AG08395 (cell line): ENCODE results near the gene IDUA.
A peak's percentile ranks its signal among the peaks of the same experiment; 100 is the strongest.
"Not testable (repeated sequence)": the region's sequence is repeated elsewhere in the genome, so short reads cannot be mapped to it uniquely, and the experiment has no call there.

Experiments used
- DNase-seq: peaks from one replicate; pipeline ENCODE4 v3.0.0; 2012; ENCODE audit warnings: mixed read lengths, low spot score

IDUA gene

DNA sequence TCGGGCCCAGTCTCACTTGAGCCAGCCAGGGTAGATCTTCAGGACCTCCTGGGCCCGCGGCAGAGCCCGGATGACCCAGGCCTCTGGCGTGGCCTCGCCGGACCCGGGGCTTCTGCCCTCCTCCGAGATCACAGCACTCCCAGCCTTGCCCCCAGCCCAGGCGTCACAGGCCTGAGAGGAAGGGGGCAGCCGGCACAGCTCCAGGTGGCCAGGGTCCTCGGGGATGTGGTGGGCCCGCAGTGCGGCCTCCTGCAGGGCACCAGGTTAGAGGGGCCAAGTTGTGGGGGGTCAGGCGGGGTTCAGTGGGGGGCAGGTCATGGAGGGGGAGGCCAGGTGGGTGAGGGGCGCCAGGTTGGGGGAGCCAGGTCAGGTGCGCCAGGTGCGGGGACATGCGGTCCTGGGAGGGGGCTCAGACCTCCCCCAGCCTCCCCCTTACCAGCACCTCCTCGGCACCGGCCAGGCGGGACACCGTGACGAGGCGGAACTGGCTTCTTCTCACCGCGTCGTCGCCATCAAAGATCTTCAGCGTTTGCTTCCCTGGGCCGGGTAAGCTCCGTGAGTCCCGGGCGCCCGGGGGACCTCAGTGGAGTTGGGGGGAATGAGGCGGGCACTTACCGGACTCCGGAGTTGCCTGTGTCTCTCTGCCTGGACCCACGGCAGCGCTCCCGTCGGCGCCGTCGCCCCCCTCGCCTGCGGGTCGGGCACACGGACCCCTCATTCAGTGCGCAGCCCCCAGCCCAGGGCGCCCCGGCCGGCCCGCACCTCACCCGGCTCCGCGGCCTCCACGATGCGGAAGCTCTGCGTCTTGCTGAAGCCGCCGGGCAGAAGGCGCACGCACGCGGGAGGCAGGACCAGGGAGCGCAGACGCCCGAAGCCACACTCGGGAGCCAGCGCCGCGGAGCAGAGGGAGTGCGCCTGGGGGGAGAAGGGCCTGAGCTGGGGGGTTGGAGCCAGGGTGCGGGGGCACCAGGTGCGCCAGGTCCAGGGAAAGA lies 19.4 kb upstream of the IDUA start:
- DNase-seq, result no peak

DNA sequence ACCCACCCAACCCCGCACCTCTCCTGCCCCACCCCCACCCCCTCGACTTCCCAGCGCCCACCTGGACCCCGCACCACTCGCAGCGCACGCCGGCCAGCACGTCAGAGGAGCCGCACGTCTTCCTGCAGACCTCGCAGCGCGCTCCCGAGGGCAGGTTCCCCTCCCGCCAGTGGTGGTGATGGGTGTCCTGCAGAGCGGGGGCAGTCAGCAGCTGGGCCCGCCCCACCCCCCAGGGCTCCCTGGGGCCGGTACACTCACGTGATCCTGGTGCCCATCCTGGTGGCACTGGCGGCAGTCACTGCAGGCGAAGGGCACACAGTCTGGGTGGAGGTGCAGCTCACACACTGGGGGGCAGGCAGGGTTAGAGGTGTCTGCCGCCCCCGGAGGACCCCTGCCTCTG lies 18.6 kb upstream of the IDUA start:
- DNase-seq, result no peak

GRCh38 chr4:968621-969394 lies 18.0 kb upstream of the IDUA start:
- no peak for DNase-seq

GRCh38 chr4:970046-970745 lies 16.6 kb upstream of the IDUA start:
- no peak for DNase-seq

- DNase-seq, result no peak
These were observed 15.9 kb upstream of the IDUA start for GRCh38 chr4:970854-971520.

DNA sequence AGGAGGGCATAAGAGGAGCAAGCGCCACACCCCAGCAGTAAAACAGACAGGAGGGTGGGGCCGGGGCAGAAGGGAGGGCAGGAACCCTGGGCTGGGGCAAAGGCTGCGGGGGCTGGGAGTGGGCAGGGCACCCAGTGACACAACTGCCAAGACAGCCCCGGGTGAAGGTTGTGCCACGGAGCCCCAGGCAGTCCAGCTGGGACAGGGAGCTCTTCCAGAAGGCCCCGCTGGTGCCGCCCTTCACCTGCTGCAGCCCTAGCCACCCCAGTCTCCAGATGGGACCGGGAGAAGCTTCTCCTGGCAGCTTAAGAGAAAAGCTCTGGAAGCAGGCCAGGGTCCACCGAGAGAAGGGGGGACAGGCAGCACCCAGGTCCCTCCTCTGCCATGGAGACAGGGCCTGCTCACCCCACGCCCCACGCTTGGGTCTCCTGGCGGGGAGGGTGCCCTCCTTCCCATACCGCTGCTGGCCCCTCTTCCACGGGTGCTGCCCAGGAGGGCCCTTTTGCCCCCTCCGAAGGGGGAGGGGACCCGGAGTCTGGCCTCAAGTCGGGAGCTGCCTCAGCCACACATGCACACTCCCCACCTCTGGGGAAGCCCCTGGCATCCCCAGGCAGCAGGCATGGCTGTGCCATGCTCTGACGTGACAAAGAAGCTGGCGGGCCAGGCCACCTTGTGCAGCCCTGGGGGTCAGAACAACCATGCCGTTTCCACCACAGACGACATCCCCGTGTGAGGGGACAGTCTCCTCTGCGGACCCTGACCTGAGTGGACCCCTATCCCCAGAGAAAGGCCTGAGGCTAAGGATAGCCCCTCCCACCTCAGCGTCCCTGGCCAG lies 15.0 kb upstream of the IDUA start:
- DNase-seq, result no peak

- DNase-seq, result peak; percentile 57
These were observed 14.0 kb upstream of the IDUA start for GRCh38 chr4:972651-973424.

- peak; percentile 99 for DNase-seq
These were observed 13.1 kb upstream of the IDUA start, which contains the start of gene DGKQ for GRCh38 chr4:973431-974397. Gene DGKQ (minus strand): TSS chr4:973569. CDS start chr4:973482, 87 bp downstream.

DNA sequence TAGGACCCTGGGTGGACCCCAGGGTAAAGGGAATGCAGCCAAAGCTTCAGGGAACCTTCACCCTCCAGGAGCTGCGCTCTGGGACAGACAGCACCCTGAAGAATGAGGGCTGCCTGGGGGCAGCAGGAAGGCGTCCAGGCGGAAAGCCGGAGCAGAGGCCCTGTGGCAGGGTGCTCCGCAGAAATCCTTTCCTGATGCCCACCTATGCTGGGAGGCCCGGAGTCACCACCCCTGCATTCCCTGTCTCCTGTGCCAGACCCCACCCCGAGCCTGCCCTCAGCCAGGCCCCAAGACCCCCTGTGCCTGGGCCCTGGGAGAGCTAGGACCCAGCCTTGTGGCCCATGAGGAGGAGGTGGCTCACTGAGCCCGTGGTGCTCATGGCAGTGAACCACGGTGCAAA lies 12.2 kb upstream of the IDUA start:
- DNase-seq, result no peak

DNA sequence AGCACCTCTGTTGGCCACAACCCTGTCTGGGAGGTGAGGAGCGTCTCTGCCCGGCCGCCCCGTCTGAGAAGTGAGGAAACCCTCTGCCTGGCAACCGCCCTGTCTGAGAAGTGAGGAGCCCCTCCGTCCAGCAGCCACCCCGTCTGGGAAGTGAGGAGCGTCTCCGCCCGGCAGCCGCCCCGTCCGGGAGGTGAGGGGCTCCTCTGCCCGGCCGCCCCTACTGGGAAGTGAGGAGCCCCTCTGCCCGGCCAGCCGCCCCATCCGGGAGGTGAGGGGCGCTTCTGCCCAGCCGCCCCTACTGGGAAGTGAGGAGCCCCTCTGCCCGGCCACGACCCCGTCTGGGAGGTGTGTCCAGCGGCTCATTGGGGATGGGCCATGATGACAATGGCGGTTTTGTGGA lies 10.8 kb upstream of the IDUA start:
- DNase-seq, result not testable (repeated sequence)

- no peak for DNase-seq
These were observed 7.7 kb upstream of the IDUA start for GRCh38 chr4:978957-979701.

- DNase-seq, result no peak
These were observed 4.6 kb upstream of the IDUA start for GRCh38 chr4:982291-982690.

DNA sequence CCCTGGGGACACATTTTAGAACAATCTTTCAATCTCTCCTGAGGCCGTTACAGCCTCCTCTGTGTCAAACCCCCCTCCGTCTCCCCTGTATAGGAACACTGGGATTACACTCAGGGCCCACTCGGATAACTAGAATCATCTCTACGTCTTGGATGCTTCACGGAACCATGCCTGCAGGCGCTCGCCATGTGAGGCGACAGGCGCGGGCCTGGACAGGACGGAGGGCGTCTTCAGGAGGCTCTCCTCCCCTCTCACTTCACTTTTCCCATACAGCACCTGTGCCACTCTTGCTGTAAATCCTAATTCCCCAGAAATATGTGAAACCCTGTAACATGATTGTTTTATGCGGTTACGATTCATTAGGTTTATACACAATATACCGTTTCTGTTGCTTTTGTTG lies 4.0 kb upstream of the IDUA start:
- DNase-seq, result no peak

DNA sequence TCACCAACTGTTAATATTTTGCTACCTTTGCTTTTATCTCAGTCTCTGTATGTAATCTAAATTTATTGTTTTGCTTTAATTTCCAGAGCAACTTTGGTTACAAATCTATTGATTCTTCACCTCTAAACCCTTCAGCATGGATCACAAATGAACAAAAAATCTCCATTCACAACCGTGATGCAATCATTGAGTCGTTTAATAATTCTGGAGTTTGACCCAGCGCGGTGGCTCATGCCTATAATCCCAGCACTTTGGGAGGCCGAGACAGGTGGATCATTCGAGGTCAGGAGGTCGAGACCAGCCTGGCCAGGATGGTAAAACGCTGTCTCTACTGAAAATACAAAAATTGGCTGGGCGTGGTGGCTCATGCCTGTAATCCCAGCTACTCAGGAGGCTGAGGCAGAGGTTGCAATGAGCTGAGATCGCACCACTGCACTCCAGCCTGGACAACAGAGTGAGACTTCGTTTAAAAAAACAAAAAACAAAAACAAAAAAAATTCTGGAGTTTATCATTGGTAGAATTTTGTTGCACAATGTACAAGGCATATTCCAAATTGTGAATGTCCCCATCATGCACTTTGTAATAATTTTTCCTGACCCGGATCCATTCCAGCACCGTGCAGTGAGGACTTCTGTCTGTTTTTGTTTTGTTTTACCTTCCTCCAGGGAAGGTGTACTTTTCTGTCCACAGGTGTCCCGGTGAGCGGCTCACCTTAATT lies 2.3 kb upstream of the IDUA start:
- no peak for DNase-seq

DNA sequence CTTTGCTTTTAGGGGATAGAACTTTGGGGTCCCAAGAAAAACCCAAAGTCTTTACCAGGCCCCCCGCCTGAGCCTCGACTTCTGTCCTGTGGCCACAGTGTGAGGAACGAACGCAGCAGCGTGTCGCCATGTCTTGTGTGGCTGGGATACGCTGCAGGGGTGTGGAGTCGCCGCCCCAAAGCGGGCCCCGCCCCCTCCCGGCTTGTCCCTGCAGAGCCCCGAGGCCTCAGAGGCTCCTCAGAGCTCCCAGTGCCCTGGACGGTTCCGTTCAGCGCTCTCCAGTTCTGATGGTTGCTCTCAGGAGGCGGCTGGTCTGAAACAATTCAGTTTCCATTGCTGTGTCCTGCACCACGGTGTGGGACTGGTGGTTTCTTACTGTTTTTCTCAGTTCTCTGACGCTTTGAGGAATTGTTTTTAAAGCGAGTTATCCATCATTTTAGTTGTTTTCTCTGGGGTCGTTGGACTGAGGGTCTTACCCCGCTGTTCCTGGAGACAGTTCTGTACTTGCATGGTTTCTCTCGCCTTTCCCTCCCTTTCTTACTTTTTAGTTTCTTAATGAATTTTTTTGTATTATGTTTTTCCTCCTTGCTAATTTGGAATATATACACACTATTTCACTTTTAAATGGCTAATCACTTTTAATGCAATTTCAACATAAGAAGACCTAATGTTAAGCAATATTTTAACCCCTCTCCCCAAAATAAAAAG lies 1.6 kb upstream of the IDUA start:
- peak; percentile 84 for DNase-seq

DNA sequence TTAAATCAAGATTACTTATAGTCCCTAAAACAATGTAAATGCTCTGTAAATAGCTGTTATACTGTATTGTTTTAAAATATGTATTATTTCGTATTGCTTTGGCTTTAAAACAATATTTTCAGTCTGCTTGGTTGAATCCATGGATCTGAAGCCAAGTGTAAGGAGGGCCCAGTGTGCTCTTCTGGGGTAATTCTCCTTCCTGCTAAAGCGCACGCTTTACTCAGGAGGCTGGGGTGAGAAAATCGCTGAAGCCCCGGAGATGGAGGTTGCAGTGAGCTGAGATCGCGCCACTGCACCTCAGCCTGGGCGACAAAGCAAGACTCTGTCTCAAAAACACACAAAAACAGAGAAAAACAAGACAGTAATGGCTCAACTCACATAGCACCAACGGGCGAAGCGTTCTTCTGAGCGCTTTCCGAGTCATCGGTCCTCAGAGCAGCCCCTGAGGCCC lies 391 bp upstream of the IDUA start:
- no peak for DNase-seq
